T-cell (primary cell): ENCODE results near the gene OR8G1. TPM values are rescaled to one million over a fixed set of nuclear protein-coding genes. Genes with fewer than 3 reads are reported as not detected.
"Not testable (repeated sequence)": the region's sequence is repeated elsewhere in the genome, so short reads cannot be mapped to it uniquely, and the experiment has no call there.

Experiments used
- ATAC-seq, 4 experiments: fragments of 200-7000 bp in 3 of 4; fragments of 150-1000 bp in 1 of 4; cut with Tn5 transposase; replicated peaks in 1 of 4; 1 replicate in 3 of 4; 2 replicates in 1 of 4; pipeline ENCODE4 v1.10.0; 2021; ENCODE audit warnings: moderate library complexity in 3 of 4, mild to moderate bottlenecking in 2 of 4, moderate number of reproducible peaks in 1 of 4
- CTCF ChIA-PET, 2 donors: fragments of 300-600 bp; sonication (Branson Sonifier 250); formaldehyde crosslinking; loops; one replicate each; lab custom pipeline; 2022; ENCODE audit warnings: antibody characterized with exemption in 2 of 2; lab: Charles Lee
- POLR2A ChIA-PET, 2 donors: fragments of 300-600 bp; sonication (Branson Sonifier 250); formaldehyde crosslinking; loops; one replicate each; lab custom pipeline; 2022; ENCODE audit warnings: antibody characterized with exemption in 2 of 2; lab: Charles Lee
- DNase-seq, 35 experiments: peaks; one replicate each; pipeline versions ENCODE4 v3.0.0 to v3.0.0-alpha.2; 2013 to 2023
- H3K27ac ChIP-seq: one replicate; pipeline ENCODE4 v1.5.1; 2013; ENCODE audit warnings: low read length
- H3K27me3 ChIP-seq, 2 experiments: replicated peaks in 1 of 2; 1 replicate in 1 of 2; 2 replicates in 1 of 2; pipeline versions ENCODE4 v1.6.1 to v1.7.0; 2013; ENCODE audit warnings: low read length in 1 of 2, mixed read lengths in 1 of 2; ENCODE audit not compliant: control insufficient read depth in 2 of 2, insufficient read depth in 2 of 2; ENCODE audit errors: extremely low read depth in 1 of 2
- H3K36me3 ChIP-seq, 2 donors: 1 replicate in 1 of 2; 2 replicates in 1 of 2; pipeline versions ENCODE4 v1.6.1 to v1.7.0; 2013; ENCODE audit warnings: low read length in 1 of 2; ENCODE audit not compliant: control insufficient read depth in 2 of 2, insufficient read depth in 1 of 2; ENCODE audit errors: extremely low read depth in 1 of 2
- H3K4me1 ChIP-seq, 2 experiments: 1 replicate in 1 of 2; 2 replicates in 1 of 2; pipeline versions ENCODE4 v1.6.1 to v1.7.0; 2013; ENCODE audit warnings: low read length in 2 of 2, mixed read lengths in 1 of 2; ENCODE audit not compliant: insufficient read depth in 2 of 2, control insufficient read depth in 1 of 2; ENCODE audit errors: extremely low read depth in 1 of 2
- H3K4me3 ChIP-seq, 2 donors: 1 replicate in 1 of 2; 2 replicates in 1 of 2; pipeline versions ENCODE4 v1.5.1 to v1.7.0; 2013; ENCODE audit warnings: mild to moderate bottlenecking in 2 of 2, low read length in 1 of 2, moderate library complexity in 1 of 2; ENCODE audit not compliant: control insufficient read depth in 1 of 2; ENCODE audit errors: extremely low read depth in 1 of 2
- H3K9me3 ChIP-seq: 2 replicates; pipeline ENCODE4 v1.7.0; 2013
- H3K27ac Mint-ChIP-seq, 2 donors: one replicate each; pipeline ENCODE4 v1.8.0; 2020 to 2021; ENCODE audit warnings: mild to moderate bottlenecking in 2 of 2, mixed read lengths in 2 of 2
- H3K27me3 Mint-ChIP-seq, 2 donors: one replicate each; pipeline ENCODE4 v1.8.0; 2021 to 2022; ENCODE audit warnings: mixed read lengths in 2 of 2
- H3K36me3 Mint-ChIP-seq: one replicate; pipeline ENCODE4 v1.8.0; 2021; ENCODE audit warnings: mixed read lengths
- H3K4me1 Mint-ChIP-seq, 3 donors: one replicate each; pipeline ENCODE4 v1.8.0; 2020 to 2022; ENCODE audit warnings: mixed read lengths in 3 of 3, mild to moderate bottlenecking in 1 of 3
- H3K4me3 Mint-ChIP-seq, 3 donors: one replicate each; pipeline ENCODE4 v1.8.0; 2020 to 2022; ENCODE audit warnings: mild to moderate bottlenecking in 3 of 3, mixed read lengths in 3 of 3, moderate library complexity in 3 of 3
- H3K9me3 Mint-ChIP-seq, 3 donors: one replicate each; pipeline ENCODE4 v1.8.0; 2020 to 2022; ENCODE audit warnings: mixed read lengths in 3 of 3
- WGBS: methylation state at CpG from one replicate; pipeline ENCODE4 v1.1.5; 2013; ENCODE audit warnings: missing lambda C conversion rate; ENCODE audit not compliant: insufficient coverage; 5-methylcytosine and 5-hydroxymethylcytosine counted together
- total RNA-seq, 35 experiments: library from RNA in 6 of 35; stranded (reverse) in 6 of 35; fragments of 120-200 nt in 1 of 35; gene quantifications; one replicate each; pipeline versions ENCODE4 v1.2.1 to v1.2.4 and lab custom pipeline; 2013 to 2026

The OR8G1 gene
- total RNA-seq, 5 donors from 2014 or later (not counting 1 experiment from before 2014, with no cell fraction given), result not detected

GRCh38 chr11:124224618-124225423, 16.1 kb upstream of the OR8G1 start:
- H3K36me3 ChIP-seq, H3K27me3 ChIP-seq, H3K4me3 Mint-ChIP-seq, ATAC-seq, H3K9me3 ChIP-seq, H3K27ac Mint-ChIP-seq, H3K4me1 ChIP-seq, CTCF ChIA-PET, H3K4me1 Mint-ChIP-seq, H3K27ac ChIP-seq, DNase-seq, H3K9me3 Mint-ChIP-seq, H3K4me3 ChIP-seq, POLR2A ChIA-PET, H3K36me3 Mint-ChIP-seq: not testable (repeated sequence)
- 71% methylated on average over 7 of the region's 9 CpGs for WGBS
- H3K27me3 Mint-ChIP-seq, result peaks cover 7 to 13% of the 10 kb centered on the region in 2 donors

GRCh38 chr11:124225471-124225870, 15.4 kb upstream of the OR8G1 start:
- WGBS, result no CpG with 5 or more reads among the region's 1 CpG
- ChIA-PET CTCF (no interaction called here), POLR2A (no interaction called here)
- Histone ChIP-seq H3K27ac (no peak overlapping the region), H3K4me3 (no peak overlapping the region), H3K9me3 (no peaks in the 10 kb centered on the region), H3K27me3 (peaks cover 0 to 2% of the 10 kb centered on the region in 2 experiments), H3K36me3 (no peaks in the 10 kb centered on the region), H3K4me1 (no peaks in the 10 kb centered on the region)
- Mint-ChIP-seq H3K9me3 (no peaks in the 10 kb centered on the region), H3K4me3 (no peak overlapping the region), H3K4me1 (no peaks in the 10 kb centered on the region), H3K27ac (no peak overlapping the region), H3K27me3 (peaks cover 7 to 13% of the 10 kb centered on the region in 2 donors), H3K36me3 (no peaks in the 10 kb centered on the region)
- ATAC-seq (no peak), DNase-seq (no peak)

DNA sequence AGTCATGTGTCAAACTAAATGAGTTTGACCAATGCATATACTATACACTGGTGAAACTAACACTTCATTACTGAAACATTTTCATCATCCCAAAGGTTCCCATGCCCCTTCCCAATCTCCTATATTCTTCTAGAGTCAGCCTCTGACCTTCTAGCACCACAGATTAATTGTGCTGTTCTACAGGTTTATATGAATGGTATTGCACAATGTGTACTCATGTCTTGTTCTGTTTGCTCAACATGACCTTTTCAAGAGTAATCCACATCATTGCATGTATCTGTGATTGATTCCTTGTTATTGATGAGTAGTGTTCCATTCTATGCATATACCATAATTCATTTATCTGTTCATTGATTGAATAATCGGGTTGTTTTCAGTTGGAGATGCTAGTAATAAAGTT, 7.5 kb upstream of the OR8G1 start:
- WGBS, result no CpG with 5 or more reads among the region's 1 CpG
- H3K9me3 Mint-ChIP-seq, result no peaks in the 10 kb centered on the region
- H3K4me1 Mint-ChIP-seq, result no peaks in the 10 kb centered on the region
- DNase-seq (no peak), ATAC-seq (no peak)
- Histone ChIP-seq H3K9me3 (no peaks in the 10 kb centered on the region), H3K27ac (no peak overlapping the region), H3K36me3 (no peaks in the 10 kb centered on the region), H3K27me3 (no peaks in the 10 kb centered on the region), H3K4me3 (no peak overlapping the region), H3K4me1 (no peaks in the 10 kb centered on the region)
- no peaks in the 10 kb centered on the region for H3K27me3 Mint-ChIP-seq
- no peak overlapping the region for H3K4me3 Mint-ChIP-seq
- H3K27ac Mint-ChIP-seq, result no peak overlapping the region
- ChIA-PET CTCF (no interaction called here), POLR2A (no interaction called here)
- no peaks in the 10 kb centered on the region for H3K36me3 Mint-ChIP-seq

DNA sequence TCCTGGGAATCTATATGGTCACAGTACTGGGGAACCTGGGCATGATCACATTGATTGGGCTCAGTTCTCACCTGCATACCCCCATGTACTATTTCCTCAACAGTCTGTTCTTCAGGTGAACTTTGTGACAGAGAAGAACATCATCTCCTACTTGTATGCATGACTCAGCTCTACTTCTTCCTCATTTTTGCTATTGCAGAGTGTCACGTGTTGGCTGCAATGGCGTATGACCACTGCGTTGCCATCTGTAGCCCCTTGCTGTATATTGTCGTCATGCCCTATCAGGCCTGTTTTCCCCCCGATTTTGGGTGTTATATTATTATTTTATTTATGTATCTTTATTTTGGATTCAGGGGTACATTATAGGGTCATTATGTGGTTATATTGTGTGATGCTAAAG, 2.4 kb upstream of the OR8G1 start:
- Mint-ChIP-seq H3K9me3 (no peaks in the 10 kb centered on the region), H3K27ac (no peak overlapping the region), H3K4me3 (no peak overlapping the region), H3K27me3 (peaks cover 0 to 11% of the 10 kb centered on the region in 2 donors), H3K4me1 (no peaks in the 10 kb centered on the region), H3K36me3 (no peaks in the 10 kb centered on the region)
- Histone ChIP-seq H3K9me3 (no peaks in the 10 kb centered on the region), H3K4me1 (no peaks in the 10 kb centered on the region), H3K36me3 (no peaks in the 10 kb centered on the region), H3K27me3 (no peaks in the 10 kb centered on the region), H3K27ac (no peak overlapping the region), H3K4me3 (no peak overlapping the region)
- no peak for ATAC-seq
- no CpG with 5 or more reads among the region's 5 CpGs for WGBS
- DNase-seq, result no peak
- ChIA-PET POLR2A (no interaction called here), CTCF (no interaction called here)

- H3K27me3 Mint-ChIP-seq, H3K27ac ChIP-seq, H3K4me1 ChIP-seq, H3K27ac Mint-ChIP-seq, H3K9me3 Mint-ChIP-seq, H3K27me3 ChIP-seq, POLR2A ChIA-PET, H3K36me3 Mint-ChIP-seq, CTCF ChIA-PET, H3K9me3 ChIP-seq, H3K4me1 Mint-ChIP-seq, H3K4me3 Mint-ChIP-seq, H3K4me3 ChIP-seq, H3K36me3 ChIP-seq, ATAC-seq, DNase-seq: not testable (repeated sequence)
- no CpG with 5 or more reads among the region's 3 CpGs for WGBS
Observed at GRCh38 chr11:124249869-124250268, 9.0 kb downstream of the OR8G1 start.

DNA sequence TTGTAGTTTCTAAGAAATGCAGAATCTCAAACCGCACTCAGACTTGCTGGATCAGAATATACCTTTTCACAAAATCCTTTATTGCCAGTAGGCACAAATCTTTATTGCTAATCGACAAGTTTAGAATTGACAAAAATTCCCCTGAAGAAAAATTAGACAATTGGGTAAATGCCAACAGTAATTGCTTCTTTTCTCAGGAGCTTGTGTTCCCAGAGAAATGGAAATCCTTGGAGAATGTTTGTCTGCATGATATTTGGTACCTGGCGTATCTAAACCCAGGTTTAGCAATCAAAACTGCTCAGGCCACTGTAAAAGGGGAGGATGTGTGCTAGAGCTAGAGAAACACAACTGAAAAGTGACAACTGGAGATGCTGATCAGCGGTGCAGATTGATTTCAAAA, 15.2 kb downstream of the OR8G1 start, which contains the start of gene OR8G5:
TSS of gene OR8G5 (plus strand) at position 301 of the 400 bp plus-strand sequence. CDS start 8,556 bp downstream, outside the sequence.
- H3K27me3 Mint-ChIP-seq, result peaks cover 1 to 4% of the 10 kb centered on the region in 2 donors
- DNase-seq, result no peak

More for the DNA sequence above, 15.2 kb downstream of the OR8G1 start, which contains the start of gene OR8G5:
- 57% methylated on average over 3 of the region's 4 CpGs for WGBS
- no peak for ATAC-seq
- H3K27ac ChIP-seq, result no peak within 1 kb of the TSS
- ChIA-PET POLR2A (no interaction called here), CTCF (no interaction called here)
- Mint-ChIP-seq H3K27ac (no peak within 1 kb of the TSS), H3K4me3 (no peak within 1 kb of the TSS), H3K36me3 (no peaks in the 10 kb centered on the region), H3K4me1 (no peaks in the 10 kb centered on the region), H3K9me3 (no peaks in the 10 kb centered on the region)
- H3K4me1 ChIP-seq, result no peaks in the 10 kb centered on the region
- H3K4me3 ChIP-seq, result no peak within 1 kb of the TSS
- peaks cover 0 to 4% of the 10 kb centered on the region in 2 experiments for H3K27me3 ChIP-seq
- no peaks in the 10 kb centered on the region for H3K9me3 ChIP-seq
- H3K36me3 ChIP-seq, result no peaks in the 10 kb centered on the region
